ENCODE results near the gene OR2A5.

DNA sequence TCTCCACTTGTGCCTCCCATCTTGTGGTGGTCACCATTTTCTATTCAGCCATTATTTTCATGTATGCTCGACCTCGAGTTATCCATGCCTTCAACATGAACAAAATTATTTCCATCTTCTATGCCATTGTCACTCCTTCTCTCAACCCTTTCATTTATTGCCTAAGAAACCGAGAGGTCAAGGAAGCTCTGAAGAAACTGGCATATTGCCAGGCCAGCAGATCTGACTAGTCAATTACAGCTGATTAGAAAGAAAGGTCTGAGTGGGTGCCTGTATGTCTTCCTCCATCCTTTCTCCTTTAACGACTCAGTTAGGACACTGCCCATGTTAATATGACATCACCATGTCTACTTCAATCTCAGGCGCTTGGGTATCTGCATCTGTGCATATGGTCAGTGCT, 44.0 kb upstream of the OR2A5 start:
- TF ChIP-seq MAFK (IDR thresholded peaks at IDR 0.05; ENCODE audit: low read depth, low read length), result no peak
- TF ChIP-seq EZH2 (IDR thresholded peaks at IDR 0.05; ENCODE audit: low read depth, low read length, severe bottlenecking), result no peak
- TF ChIP-seq POLR2A (IDR thresholded peaks at IDR 0.05; ENCODE audit: control extremely low read depth in 1 of 2, low read depth in 2 of 2, low read length in 2 of 2), result no peak
- no peak for TF ChIP-seq GTF2F1 (IDR thresholded peaks at IDR 0.05; ENCODE audit: borderline replicate concordance, low read depth, low read length)
- TF ChIP-seq, protein P1, sequence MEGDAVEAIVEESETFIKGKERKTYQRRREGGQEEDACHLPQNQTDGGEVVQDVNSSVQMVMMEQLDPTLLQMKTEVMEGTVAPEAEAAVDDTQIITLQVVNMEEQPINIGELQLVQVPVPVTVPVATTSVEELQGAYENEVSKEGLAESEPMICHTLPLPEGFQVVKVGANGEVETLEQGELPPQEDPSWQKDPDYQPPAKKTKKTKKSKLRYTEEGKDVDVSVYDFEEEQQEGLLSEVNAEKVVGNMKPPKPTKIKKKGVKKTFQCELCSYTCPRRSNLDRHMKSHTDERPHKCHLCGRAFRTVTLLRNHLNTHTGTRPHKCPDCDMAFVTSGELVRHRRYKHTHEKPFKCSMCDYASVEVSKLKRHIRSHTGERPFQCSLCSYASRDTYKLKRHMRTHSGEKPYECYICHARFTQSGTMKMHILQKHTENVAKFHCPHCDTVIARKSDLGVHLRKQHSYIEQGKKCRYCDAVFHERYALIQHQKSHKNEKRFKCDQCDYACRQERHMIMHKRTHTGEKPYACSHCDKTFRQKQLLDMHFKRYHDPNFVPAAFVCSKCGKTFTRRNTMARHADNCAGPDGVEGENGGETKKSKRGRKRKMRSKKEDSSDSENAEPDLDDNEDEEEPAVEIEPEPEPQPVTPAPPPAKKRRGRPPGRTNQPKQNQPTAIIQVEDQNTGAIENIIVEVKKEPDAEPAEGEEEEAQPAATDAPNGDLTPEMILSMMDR (IDR thresholded peaks at IDR 0.05; ENCODE audit: control extremely low read depth in 1 of 3, insufficient read depth in 1 of 3, low read depth in 1 of 3, low read length in 3 of 3), result no peak
- TF ChIP-seq EP300 (IDR thresholded peaks at IDR 0.05; ENCODE audit: borderline replicate concordance in 1 of 2, low read depth in 2 of 2, low read length in 2 of 2), result no peak
- no peak for TF ChIP-seq BCL11A (IDR thresholded peaks at IDR 0.05; ENCODE audit: low read depth in 2 of 2, low read length in 2 of 2)
- TF ChIP-seq TAF1 (IDR thresholded peaks at IDR 0.05; ENCODE audit: low read depth, low read length), result no peak
- TF ChIP-seq, protein P2, sequence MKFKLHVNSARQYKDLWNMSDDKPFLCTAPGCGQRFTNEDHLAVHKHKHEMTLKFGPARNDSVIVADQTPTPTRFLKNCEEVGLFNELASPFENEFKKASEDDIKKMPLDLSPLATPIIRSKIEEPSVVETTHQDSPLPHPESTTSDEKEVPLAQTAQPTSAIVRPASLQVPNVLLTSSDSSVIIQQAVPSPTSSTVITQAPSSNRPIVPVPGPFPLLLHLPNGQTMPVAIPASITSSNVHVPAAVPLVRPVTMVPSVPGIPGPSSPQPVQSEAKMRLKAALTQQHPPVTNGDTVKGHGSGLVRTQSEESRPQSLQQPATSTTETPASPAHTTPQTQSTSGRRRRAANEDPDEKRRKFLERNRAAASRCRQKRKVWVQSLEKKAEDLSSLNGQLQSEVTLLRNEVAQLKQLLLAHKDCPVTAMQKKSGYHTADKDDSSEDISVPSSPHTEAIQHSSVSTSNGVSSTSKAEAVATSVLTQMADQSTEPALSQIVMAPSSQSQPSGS (IDR thresholded peaks at IDR 0.05; ENCODE audit: low read length), result no peak
- TF ChIP-seq, protein P3, sequence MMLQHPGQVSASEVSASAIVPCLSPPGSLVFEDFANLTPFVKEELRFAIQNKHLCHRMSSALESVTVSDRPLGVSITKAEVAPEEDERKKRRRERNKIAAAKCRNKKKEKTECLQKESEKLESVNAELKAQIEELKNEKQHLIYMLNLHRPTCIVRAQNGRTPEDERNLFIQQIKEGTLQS (IDR thresholded peaks at IDR 0.05; ENCODE audit: insufficient read depth, low read depth, low read length), result no peak
- no peak for TF ChIP-seq JUND (IDR thresholded peaks at IDR 0.05; ENCODE audit: low read length)
- no peak for TF ChIP-seq KDM1A (IDR thresholded peaks at IDR 0.05; ENCODE audit: borderline replicate concordance, low read length)

All from H1 (cell line).